HepG2 (cell line): Measurements from ENCODE around the gene USP15. TPM values are rescaled to one million over a fixed set of nuclear protein-coding genes. Genes with fewer than 3 reads are reported as not detected.

Experiments
- ATAC-seq: fragments of 200-7000 bp; cut with Tn5 transposase; 3 replicates; pipeline ENCODE4 v1.9.1; 2020; ENCODE audit warnings: mild to moderate bottlenecking, moderate library complexity
- BruUV-seq: library from RNA; stranded (reverse); fragments of 400-500 nt; replicated peaks from 2 replicates; lab custom pipeline; 2021; lab: Mats Ljungman, UMichigan
- CTCF ChIA-PET: fragments of 300-600 bp; formaldehyde crosslinking; extraction: SDS; loops from one replicate; lab custom pipeline; 2021; ENCODE audit warnings: low total read pairs, inconsistent platforms, low intra/inter-chr PET ratio; lab: Yijun Ruan, JAX
- POLR2A ChIA-PET: fragments of 350-600 bp; sonication (Branson Sonifier 250); formaldehyde crosslinking; loops from one replicate; lab custom pipeline; 2020; ENCODE audit warnings: antibody characterized with exemption, inconsistent platforms; lab: Yijun Ruan, JAX
- DNase-seq: peaks from one replicate; pipeline ENCODE4 v3.0.0-alpha.2; 2015; ENCODE audit warnings: low spot score
- FAIRE-seq: peaks from 3 replicates; lab custom pipeline; 2011; peaks lifted over from hg19 to GRCh38; lab: Jason Lieb, UNC
- H2AFZ ChIP-seq: one replicate; pipeline ENCODE4 v1.6.1; 2011; ENCODE audit warnings: low read length, inconsistent platforms
- H3K27ac ChIP-seq: fragments of 300-600 bp; 3 replicates; pipeline ENCODE4 v1.8.0; 2011; ENCODE audit warnings: mixed run types, mild to moderate bottlenecking, mixed read lengths, low read length, inconsistent platforms; ENCODE audit not compliant: insufficient read depth; ENCODE audit errors: extremely low read length
- H3K27me3 ChIP-seq, 2 experiments: fragments of 200-600 bp in 1 of 2; 2 replicates in 1 of 2; 3 replicates in 1 of 2; pipeline versions ENCODE4 v1.6.0 to v1.8.0; 2011; ENCODE audit warnings: low read length in 2 of 2, mild to moderate bottlenecking in 2 of 2, moderate library complexity in 2 of 2, inconsistent platforms in 1 of 2; ENCODE audit not compliant: insufficient read depth in 2 of 2, control insufficient read depth in 1 of 2
- H3K36me3 ChIP-seq, 2 experiments: fragments of 200-600 bp in 1 of 2; replicated peaks in 1 of 2; 2 replicates in 1 of 2; 3 replicates in 1 of 2; pipeline versions ENCODE4 v1.5.1 to v1.8.0; 2011; ENCODE audit warnings: low read length in 2 of 2, inconsistent platforms in 1 of 2; ENCODE audit not compliant: insufficient read depth in 2 of 2, control insufficient read depth in 1 of 2
- H3K4me1 ChIP-seq: 2 replicates; pipeline ENCODE4 v1.5.1; 2012; ENCODE audit warnings: low read length, inconsistent platforms; ENCODE audit not compliant: insufficient read depth
- H3K4me2 ChIP-seq: 2 replicates; pipeline ENCODE4 v1.6.0; 2011; ENCODE audit warnings: low read depth, low read length, inconsistent platforms
- H3K4me3 ChIP-seq, 3 experiments: fragments of 200-600 bp in 1 of 3; sonication (generic), shearing (Covaris generic) in 1 of 3; replicated peaks in 1 of 3; 2 replicates each; pipeline ENCODE4 v1.5.1; 2011 to 2016; ENCODE audit warnings: low read length in 3 of 3, inconsistent platforms in 2 of 3, low read depth in 2 of 3, mild to moderate bottlenecking in 2 of 3, control low read depth in 1 of 3, mixed read lengths in 1 of 3; ENCODE audit not compliant: insufficient read depth in 1 of 3
- H3K79me2 ChIP-seq: one replicate; pipeline ENCODE4 v1.6.1; 2011; ENCODE audit warnings: low read length, inconsistent platforms; ENCODE audit not compliant: insufficient read depth
- H3K9ac ChIP-seq: 2 replicates; pipeline ENCODE4 v1.6.0; 2011; ENCODE audit warnings: mild to moderate bottlenecking, low read depth, low read length, inconsistent platforms; ENCODE audit not compliant: insufficient read depth
- H3K9me3 ChIP-seq: 2 replicates; pipeline ENCODE4 v1.5.1; 2012; ENCODE audit warnings: mild to moderate bottlenecking, low read length
- H4K20me1 ChIP-seq: 2 replicates; pipeline ENCODE4 v1.6.0; 2011; ENCODE audit warnings: inconsistent platforms, mild to moderate bottlenecking, low read length, moderate library complexity; ENCODE audit not compliant: insufficient read depth
- BRCA1 ChIP-seq: sonication (generic); formaldehyde crosslinking; IDR thresholded peaks from 2 replicates; pipeline ENCODE4 v1.4.0; 2020; ENCODE audit warnings: missing genetic modification reagents
- MAF1 ChIP-seq: sonication (generic); formaldehyde crosslinking; IDR thresholded peaks from 2 replicates; pipeline ENCODE4 v1.5.0; 2020; ENCODE audit warnings: missing genetic modification reagents, borderline replicate concordance
- RAD51 ChIP-seq: fragments of 450-650 bp; IDR thresholded peaks from 2 replicates; pipeline ENCODE4 v1.6.1; 2016; ENCODE audit warnings: borderline replicate concordance
- RFX3 ChIP-seq: IDR thresholded peaks from 2 replicates; pipeline ENCODE4 v1.6.1; 2016; ENCODE audit warnings: missing biosample characterization, missing genetic modification reagents
- RFX5 ChIP-seq: IDR thresholded peaks from 2 replicates; pipeline ENCODE4 v1.6.1; 2011; ENCODE audit warnings: low read depth, low read length, improper control_type of control experiment
- SALL2 ChIP-seq: sonication (generic); formaldehyde crosslinking; IDR thresholded peaks from 2 replicates; pipeline ENCODE4 v1.8.1; 2023; ENCODE audit warnings: mild to moderate bottlenecking, missing genetic modification reagents, inconsistent platforms
- TMF1 ChIP-seq: sonication (generic); formaldehyde crosslinking; IDR thresholded peaks from 2 replicates; pipeline ENCODE4 v1.8.1; 2022; ENCODE audit warnings: low read depth, missing genetic modification reagents
- ZNF766 ChIP-seq: sonication (generic); formaldehyde crosslinking; IDR thresholded peaks from 2 replicates; pipeline ENCODE4 v1.5.0; 2020; ENCODE audit warnings: missing genetic modification reagents, borderline replicate concordance
- WGBS: methylation state at CpG from one replicate; pipeline ENCODE4 v1.1.6; 2017; ENCODE audit warnings: low lambda C conversion rate; 5-methylcytosine and 5-hydroxymethylcytosine counted together
- in situ Hi-C: cut with HindIII; loops from 2 replicates; pipeline ENCODE4 v1.10.0; 2017; ENCODE audit warnings: low pct_unique_long_range_greater_than_20kb; ENCODE audit not compliant: extremely low pct_ligation_motif_present
- intact Hi-C: fragments of 100-400 bp; cut with micrococcal nuclease; formaldehyde crosslinking; loops from one replicate; pipeline ENCODE4 v1.10.0; 2022; ENCODE audit not compliant: unreplicated experiment
- polyA plus RNA-seq, 8 experiments: library from polyadenylated mRNA; depleted of rRNA in 3 of 8; stranded (reverse) in 7 of 8; unstranded in 1 of 8; fragments of >200 nt; fragmentation: Illumina TruSeq in 4 of 8; extraction: Trizol in 4 of 8; gene quantifications; 2 replicates each; pipeline versions ENCODE4 v1.2.1 to v1.2.3, GENCODE V29; 2011 to 2016; ENCODE audit warnings: low read depth in 4 of 8, missing spikeins in 1 of 8, mixed read lengths in 1 of 8; ENCODE audit not compliant: insufficient read depth in 1 of 8
- total RNA-seq, 5 experiments: library from RNA; depleted of rRNA; stranded (reverse); fragments of >200 nt; fragmentation: Illumina TruSeq; extraction: Trizol; gene quantifications; 2 replicates each; pipeline ENCODE4 v1.2.3, GENCODE V29; 2016; ENCODE audit warnings: low read depth in 1 of 5
- TF ChIP-seq, protein P1 (sequence below): sonication (generic); formaldehyde crosslinking; IDR thresholded peaks from 2 replicates; pipeline ENCODE4 v1.5.0; 2020; ENCODE audit warnings: mild to moderate bottlenecking, missing genetic modification reagents
- TF ChIP-seq, protein P2 (sequence below): sonication (generic); formaldehyde crosslinking; IDR thresholded peaks from 2 replicates; pipeline ENCODE4 v1.4.0; 2020; ENCODE audit warnings: missing genetic modification reagents
- TF ChIP-seq, protein P3 (sequence below): sonication (generic); formaldehyde crosslinking; IDR thresholded peaks from 2 replicates; pipeline ENCODE4 v1.8.0; 2022; ENCODE audit warnings: mild to moderate bottlenecking, missing genetic modification reagents
- TF ChIP-seq, protein P4 (sequence below): sonication (generic); formaldehyde crosslinking; IDR thresholded peaks from 2 replicates; pipeline ENCODE4 v1.8.0; 2022; ENCODE audit warnings: missing genetic modification reagents, low read depth, mild to moderate bottlenecking, borderline replicate concordance
- TF ChIP-seq, protein P5 (sequence below), 2 experiments: fragments of 450-650 bp in 1 of 2; sonication (generic) in 1 of 2; formaldehyde crosslinking; IDR thresholded peaks; 2 replicates each; pipeline versions ENCODE4 v1.5.0 to v1.8.0; 2020 to 2022; ENCODE audit warnings: mild to moderate bottlenecking in 1 of 2, missing genetic modification reagents in 1 of 2

The USP15 gene
- total and polyA plus RNA-seq, 2 of the 13 experiments (the other 11 are each of a cell fraction or from before 2014, with no cell fraction given): 17.3 to 51.7 TPM

DNA sequence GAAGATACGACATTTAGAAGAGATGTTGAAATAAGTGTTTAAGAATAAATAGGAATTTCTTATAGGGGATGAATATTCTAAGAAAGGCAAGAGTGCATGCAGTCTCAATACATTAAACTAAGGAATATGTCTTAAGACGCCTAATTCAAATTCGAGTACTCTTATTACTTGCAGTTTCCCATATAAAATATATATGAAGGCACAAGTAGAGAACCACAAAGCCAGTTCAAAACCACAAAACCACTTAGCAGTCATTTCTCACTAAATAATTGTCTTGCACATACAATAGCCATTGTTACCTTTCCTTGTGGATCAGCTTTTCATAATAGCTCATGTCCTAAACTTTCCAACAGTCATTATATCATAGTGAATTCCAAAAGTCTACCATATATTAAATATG lies 115.4 kb downstream of the USP15 start:
- DNase-seq (no peak), FAIRE-seq (no peak), ATAC-seq (no peak)
- ChIA-PET POLR2A (no interaction called here), CTCF (no interaction called here)
- Histone ChIP-seq H3K9ac (no peak overlapping the region), H3K27me3 (no peaks in the 10 kb centered on the region)
- no TSS peak for BruUV-seq
- intact Hi-C loops: no loop called here
- TF ChIP-seq BRCA1 (CRISPR knock-in tag): no peak
- no peak for TF ChIP-seq ZNF766 (CRISPR knock-in tag)
- no peak for TF ChIP-seq RFX5
- TF ChIP-seq, protein P1, sequence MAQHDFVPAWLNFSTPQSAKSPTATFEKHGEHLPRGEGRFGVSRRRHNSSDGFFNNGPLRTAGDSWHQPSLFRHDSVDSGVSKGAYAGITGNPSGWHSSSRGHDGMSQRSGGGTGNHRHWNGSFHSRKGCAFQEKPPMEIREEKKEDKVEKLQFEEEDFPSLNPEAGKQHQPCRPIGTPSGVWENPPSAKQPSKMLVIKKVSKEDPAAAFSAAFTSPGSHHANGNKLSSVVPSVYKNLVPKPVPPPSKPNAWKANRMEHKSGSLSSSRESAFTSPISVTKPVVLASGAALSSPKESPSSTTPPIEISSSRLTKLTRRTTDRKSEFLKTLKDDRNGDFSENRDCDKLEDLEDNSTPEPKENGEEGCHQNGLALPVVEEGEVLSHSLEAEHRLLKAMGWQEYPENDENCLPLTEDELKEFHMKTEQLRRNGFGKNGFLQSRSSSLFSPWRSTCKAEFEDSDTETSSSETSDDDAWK (CRISPR knock-in tag): no peak
- TF ChIP-seq, protein P2, sequence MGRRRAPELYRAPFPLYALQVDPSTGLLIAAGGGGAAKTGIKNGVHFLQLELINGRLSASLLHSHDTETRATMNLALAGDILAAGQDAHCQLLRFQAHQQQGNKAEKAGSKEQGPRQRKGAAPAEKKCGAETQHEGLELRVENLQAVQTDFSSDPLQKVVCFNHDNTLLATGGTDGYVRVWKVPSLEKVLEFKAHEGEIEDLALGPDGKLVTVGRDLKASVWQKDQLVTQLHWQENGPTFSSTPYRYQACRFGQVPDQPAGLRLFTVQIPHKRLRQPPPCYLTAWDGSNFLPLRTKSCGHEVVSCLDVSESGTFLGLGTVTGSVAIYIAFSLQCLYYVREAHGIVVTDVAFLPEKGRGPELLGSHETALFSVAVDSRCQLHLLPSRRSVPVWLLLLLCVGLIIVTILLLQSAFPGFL: no peak
- TF ChIP-seq RAD51: no peak
- no peak for TF ChIP-seq MAF1 (CRISPR knock-in tag)
- TF ChIP-seq, protein P3, sequence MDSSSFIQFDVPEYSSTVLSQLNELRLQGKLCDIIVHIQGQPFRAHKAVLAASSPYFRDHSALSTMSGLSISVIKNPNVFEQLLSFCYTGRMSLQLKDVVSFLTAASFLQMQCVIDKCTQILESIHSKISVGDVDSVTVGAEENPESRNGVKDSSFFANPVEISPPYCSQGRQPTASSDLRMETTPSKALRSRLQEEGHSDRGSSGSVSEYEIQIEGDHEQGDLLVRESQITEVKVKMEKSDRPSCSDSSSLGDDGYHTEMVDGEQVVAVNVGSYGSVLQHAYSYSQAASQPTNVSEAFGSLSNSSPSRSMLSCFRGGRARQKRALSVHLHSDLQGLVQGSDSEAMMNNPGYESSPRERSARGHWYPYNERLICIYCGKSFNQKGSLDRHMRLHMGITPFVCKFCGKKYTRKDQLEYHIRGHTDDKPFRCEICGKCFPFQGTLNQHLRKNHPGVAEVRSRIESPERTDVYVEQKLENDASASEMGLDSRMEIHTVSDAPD (CRISPR knock-in tag): no peak
- TF ChIP-seq SALL2 (CRISPR knock-in tag): no peak
- no peak for TF ChIP-seq RFX3 (CRISPR knock-in tag)
- TF ChIP-seq TMF1: no peak
- TF ChIP-seq, protein P4, sequence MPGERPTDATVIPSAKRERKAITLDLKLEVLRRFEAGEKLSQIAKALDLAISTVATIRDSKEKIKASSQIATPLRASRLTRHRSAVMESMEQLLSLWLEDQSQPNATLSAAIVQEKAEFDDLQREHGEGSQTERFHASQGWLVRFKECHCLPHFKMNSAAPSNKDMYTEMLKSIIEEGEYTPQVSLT: no peak
- TF ChIP-seq, protein P5, sequence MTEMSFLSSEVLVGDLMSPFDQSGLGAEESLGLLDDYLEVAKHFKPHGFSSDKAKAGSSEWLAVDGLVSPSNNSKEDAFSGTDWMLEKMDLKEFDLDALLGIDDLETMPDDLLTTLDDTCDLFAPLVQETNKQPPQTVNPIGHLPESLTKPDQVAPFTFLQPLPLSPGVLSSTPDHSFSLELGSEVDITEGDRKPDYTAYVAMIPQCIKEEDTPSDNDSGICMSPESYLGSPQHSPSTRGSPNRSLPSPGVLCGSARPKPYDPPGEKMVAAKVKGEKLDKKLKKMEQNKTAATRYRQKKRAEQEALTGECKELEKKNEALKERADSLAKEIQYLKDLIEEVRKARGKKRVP (CRISPR knock-in tag; IDR thresholded peaks at IDR 0.05): no peak
- TF ChIP-seq, all 625 proteins: peak for 0
- H3K36me3 ChIP-seq: peaks cover 0 to 3% of the 10 kb centered on the region in 2 experiments; a peak in 1 of 5 replicates
- H3K4me1 ChIP-seq: no peaks in the 10 kb centered on the region
- H3K27ac ChIP-seq: no peak overlapping the region
- no peaks in the 10 kb centered on the region for H4K20me1 ChIP-seq
- H3K4me2 ChIP-seq: no peak overlapping the region
- in situ Hi-C loops: no loop called here
- H2AFZ ChIP-seq: no peak overlapping the region
- 93% methylated on average over 3 of the region's 3 CpGs for WGBS
- no peaks in the 10 kb centered on the region for H3K79me2 ChIP-seq
- no peaks in the 10 kb centered on the region for H3K9me3 ChIP-seq
- H3K4me3 ChIP-seq: no peak overlapping the region
